ENCODE results near the gene RPS27A.
"Not testable (repeated sequence)": the region's sequence is repeated elsewhere in the genome, so short reads cannot be mapped to it uniquely, and the experiment has no call there.

RPS27A gene

DNA sequence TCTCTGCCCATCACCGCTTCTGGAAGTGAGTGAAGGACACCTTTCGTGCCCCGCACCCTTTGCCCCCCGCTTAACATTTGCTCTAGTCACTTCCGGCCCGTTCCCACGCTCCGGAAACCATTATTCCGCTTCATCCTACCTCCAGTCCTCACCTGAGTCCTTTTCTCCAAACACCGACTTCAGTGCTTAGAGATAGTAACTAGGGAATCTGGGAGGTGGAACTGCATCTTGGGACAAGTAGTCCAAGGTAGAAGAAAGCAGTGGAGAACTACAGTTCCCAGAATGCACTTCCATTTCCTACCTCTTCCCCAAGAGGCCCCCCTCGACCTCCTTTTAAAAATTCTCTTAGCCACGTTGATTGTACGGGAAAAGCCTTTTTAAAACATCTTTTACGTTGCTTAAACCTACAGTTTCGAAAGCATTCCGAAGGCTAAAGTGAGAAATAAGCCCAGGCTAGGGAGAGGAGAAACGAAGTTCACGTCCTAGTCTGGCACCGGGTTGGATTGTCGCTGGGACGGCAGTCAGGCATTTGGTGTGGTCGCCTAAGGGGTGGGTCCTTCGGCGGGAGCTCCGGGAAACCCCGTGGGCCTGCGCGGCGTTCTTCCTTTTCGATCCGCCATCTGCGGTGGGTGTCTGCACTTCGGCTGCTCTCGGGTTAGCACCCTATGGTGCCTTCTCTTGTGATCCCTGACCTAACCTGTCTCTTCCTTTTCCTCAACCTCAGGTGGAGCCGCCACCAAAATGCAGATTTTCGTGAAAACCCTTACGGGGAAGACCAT lies at the start of gene RPS27A, which contains the start of gene CLHC1:
RPS27A (plus strand) TSS at position 605 of the 779 bp plus-strand sequence; CDS start at position 742, 137 bp downstream.
CLHC1 (minus strand) TSS at position 210 of the 779 bp plus-strand sequence. CDS start 9,882 bp downstream, outside the sequence.
- peak; percentile 99 for DNase-seq

DNA sequence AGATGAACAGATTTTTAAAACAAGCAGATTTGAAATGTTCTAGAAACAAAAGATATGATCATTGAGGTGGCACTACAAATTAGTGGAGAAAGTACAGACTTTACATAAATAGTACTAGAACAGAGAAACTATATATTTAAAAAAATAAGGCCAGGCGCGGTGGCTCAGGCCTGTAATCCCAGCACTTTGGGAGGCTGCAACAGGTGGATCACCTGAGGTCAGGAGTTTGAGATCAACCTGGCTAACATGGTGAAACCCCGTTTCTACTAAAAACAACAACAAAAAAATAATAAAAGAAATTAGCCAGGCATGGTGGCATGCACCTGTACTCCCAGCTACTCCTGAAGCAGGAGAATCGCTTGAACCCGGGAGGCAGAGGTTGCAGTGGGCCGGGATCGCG lies 45.7 kb upstream of the RPS27A start:
- not testable (repeated sequence) for DNase-seq

GRCh38 chr2:55191888-55192287 lies 40.6 kb upstream of the RPS27A start:
- not testable (repeated sequence) for DNase-seq

- DNase-seq, result no peak
These were observed 36.0 kb upstream of the RPS27A start for GRCh38 chr2:55196526-55196925.

- no peak for DNase-seq
These were observed 32.1 kb upstream of the RPS27A start for GRCh38 chr2:55200416-55200815.

GRCh38 chr2:55204536-55204935 lies 28.0 kb upstream of the RPS27A start:
- no peak for DNase-seq

GRCh38 chr2:55204950-55205349 lies 27.5 kb upstream of the RPS27A start:
- DNase-seq, result no peak

GRCh38 chr2:55213822-55214221 lies 18.7 kb upstream of the RPS27A start:
- no peak for DNase-seq

GRCh38 chr2:55223958-55224760 lies 8.3 kb upstream of the RPS27A start:
- no peak for DNase-seq

- no peak for DNase-seq
These were observed 7.7 kb upstream of the RPS27A start for GRCh38 chr2:55224761-55225261.

DNA sequence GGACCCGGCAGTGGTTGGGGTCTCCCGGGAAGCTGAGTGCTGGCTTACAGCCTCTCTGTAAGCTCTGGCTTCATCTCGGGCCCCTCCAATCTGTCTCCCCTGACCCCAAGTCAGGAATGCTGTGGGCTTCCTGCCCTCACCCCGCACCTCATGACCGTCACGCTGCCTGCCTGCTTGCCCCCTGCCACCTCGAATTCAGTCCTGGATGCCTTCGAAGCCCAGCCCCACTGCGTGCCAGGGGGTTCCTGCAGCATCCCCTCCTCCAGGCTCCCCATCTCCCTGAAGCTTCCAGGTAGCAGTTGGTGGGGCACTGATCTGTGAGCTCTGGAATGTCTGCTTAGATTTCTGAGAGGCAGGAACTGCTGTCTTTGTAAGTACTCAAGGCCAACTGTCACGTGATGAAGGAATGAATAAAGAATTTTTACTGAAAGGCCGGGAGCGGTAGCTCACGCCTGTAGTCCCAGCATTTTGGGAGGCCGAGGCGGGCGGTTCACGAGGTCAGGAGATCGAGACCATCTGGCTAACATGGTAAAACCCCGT lies 6.9 kb upstream of the RPS27A start:
- DNase-seq, result no peak

DNA sequence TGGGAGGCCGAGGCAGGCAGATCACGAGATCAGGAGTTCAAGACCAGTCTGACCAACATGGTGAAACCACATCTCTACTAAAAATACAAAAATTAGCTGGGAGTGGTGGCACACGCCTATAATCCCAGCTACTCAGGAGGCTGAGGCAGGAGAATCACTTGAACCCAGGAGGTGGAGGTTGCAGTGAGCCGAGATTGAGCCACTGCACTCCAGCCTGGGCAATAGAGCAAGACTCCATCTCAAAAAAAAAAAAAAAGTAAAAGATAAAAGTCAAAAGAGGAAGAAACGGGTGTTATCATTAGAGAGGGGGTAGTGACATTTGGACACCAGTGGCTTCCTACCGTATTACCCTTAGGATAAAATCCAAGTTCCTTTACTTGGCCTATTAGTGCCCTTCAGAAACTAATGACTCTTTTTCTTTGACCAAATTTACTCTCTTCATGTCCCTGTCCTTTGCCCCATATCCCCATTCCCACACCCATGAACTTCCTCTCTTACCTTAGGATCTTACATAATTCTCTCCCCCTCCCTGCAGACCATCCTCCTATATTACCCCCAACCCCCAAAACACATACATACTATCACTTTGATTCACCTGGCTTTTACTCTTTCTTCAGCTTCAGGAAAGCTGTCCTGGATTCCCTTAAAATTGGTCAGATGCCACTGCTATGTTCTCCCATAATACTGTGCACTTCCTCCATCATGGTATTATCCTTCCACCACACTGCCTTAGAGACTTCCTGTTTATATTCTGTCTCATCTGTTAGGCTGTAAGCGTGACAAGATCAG lies 4.9 kb upstream of the RPS27A start:
- not testable (repeated sequence) for DNase-seq

GRCh38 chr2:55228226-55228563 lies 4.3 kb upstream of the RPS27A start:
- DNase-seq, result no peak

- no peak for DNase-seq
These were observed 3.3 kb upstream of the RPS27A start for GRCh38 chr2:55229221-55229620.

- no peak for DNase-seq
These were observed 1.9 kb upstream of the RPS27A start for GRCh38 chr2:55230551-55230950.

DNA sequence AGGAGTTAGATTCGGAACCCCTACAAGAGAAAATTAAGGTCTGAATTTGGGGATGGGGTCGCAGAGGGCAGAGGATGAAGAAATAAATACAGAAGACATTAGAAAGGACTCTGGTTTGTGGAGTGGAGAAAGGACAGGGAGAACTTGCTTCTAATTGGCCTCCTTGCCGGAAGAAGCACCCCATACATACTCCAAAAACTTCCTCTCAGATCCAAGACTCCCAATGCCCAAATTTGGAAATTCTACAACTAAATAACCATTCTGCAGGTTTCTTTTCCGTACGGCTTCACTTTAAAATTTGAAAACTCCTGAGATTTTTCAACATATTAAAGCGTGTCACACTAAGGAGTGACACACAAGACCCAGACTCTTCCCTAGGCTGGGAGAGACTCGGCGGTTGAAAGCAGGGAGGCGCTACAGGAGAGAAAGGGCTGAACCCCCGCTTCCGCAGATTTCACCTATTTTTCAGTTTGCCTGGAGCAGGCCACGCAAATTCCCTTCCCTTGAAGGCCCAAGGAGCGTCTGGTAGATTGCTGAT lies 873 bp upstream of the RPS27A start:
- no peak for DNase-seq

DNA sequence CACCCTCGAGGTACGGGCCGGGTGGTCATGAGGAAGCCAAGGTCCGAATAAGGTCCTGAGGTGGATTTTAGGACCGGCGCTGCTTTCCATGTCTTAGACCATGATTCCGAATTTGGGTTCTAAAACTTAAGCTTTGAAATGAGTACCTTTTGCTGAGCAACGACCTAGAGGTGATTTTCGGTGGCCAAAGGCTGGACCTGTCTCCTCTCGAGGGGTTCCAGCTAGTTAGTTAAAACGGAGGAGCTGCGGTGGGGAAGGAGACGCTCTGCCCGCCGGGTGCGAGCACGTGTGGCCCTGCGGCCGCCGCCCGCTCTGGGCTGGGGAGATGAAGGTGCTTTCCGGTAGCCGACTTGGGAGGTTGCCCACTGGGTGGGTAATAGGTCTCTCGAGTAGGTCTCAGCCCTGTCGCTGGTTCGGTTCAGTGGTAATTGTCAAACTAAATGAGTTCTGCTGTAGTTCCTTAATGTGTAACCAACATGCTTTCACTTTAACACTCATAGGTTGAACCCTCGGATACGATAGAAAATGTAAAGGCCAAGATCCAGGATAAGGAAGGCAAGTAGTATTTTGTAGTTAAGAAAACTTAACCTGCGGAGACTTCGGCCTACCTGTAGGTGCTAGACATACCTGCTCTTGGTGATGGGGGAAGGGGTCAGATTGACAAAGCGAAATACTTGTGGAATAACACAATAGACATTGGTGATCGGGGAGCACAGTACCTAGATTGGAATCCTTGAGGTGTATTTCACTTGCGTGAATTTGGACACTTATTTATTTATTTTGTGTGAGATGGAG lies 572 bp downstream of the RPS27A start:
- DNase-seq, result no peak

DNA sequence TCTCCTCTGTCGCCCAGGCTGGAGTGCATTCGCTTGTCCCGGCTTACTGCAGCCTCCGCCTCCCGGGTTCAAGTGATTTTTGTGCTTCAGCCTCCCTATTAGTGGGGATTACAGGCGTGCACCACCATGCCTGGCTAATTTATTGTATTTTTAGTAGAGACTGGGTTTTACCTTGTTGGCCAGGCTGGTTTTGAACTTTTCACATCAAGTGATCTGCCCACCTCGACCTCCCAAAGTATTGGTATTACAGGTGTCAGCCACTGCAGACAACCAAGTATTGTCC lies 1.1 kb downstream of the RPS27A start:
- no peak for DNase-seq

- no peak for DNase-seq
These were observed 3.4 kb downstream of the RPS27A start for GRCh38 chr2:55235724-55236538.

GRCh38 chr2:55236992-55237543 lies 4.6 kb downstream of the RPS27A start:
- no peak for DNase-seq

Data from NCI-H187 treated with DMSO at 0.1 percent for 48 hours (cell line).